Activated CD4-positive, alpha-beta T cell treated with anti-CD3 and anti-CD28 coated beads, Interleukin-2, amount 10 ng/mL, durations not matched to agents 24 days and 14 days (primary cell): ENCODE results near the gene ADSS1. TPM values are rescaled to one million over a fixed set of nuclear protein-coding genes. Genes with fewer than 3 reads are reported as not detected.

Experiments used
- DNase-seq: peaks from one replicate; pipeline ENCODE4 v3.0.0; 2022
- H3K27ac Mint-ChIP-seq: one replicate; pipeline ENCODE4 v1.8.0; 2022; ENCODE audit warnings: mild to moderate bottlenecking, mixed read lengths
- H3K27me3 Mint-ChIP-seq: one replicate; pipeline ENCODE4 v1.8.0; 2022; ENCODE audit warnings: mixed read lengths
- H3K36me3 Mint-ChIP-seq: one replicate; pipeline ENCODE4 v1.8.0; 2022; ENCODE audit warnings: low read depth, mild to moderate bottlenecking, mixed read lengths
- H3K4me1 Mint-ChIP-seq: one replicate; pipeline ENCODE4 v1.8.0; 2021; ENCODE audit warnings: mixed read lengths
- H3K4me3 Mint-ChIP-seq: one replicate; pipeline ENCODE4 v1.8.0; 2022; ENCODE audit warnings: mild to moderate bottlenecking, moderate library complexity, mixed read lengths
- H3K9me3 Mint-ChIP-seq: one replicate; pipeline ENCODE4 v1.8.0; 2021; ENCODE audit warnings: mixed read lengths
- intact Hi-C: fragments of 100-400 bp; cut with micrococcal nuclease; formaldehyde crosslinking; loops from one replicate; pipeline ENCODE4 v1.15.1; 2023
- total RNA-seq: library from RNA; stranded (reverse); gene quantifications from 2 replicates; pipeline ENCODE4 v1.2.3, GENCODE V29; 2022

ADSS1 gene
- total RNA-seq, 1 donor from 2014 or later, result 0.96 TPM

- intact Hi-C loops, result no loop called here
- H3K9me3 Mint-ChIP-seq, result no peaks in the 10 kb centered on the region
- H3K27me3 Mint-ChIP-seq, result no peaks in the 10 kb centered on the region
- peaks cover 6% of the 10 kb centered on the region for H3K36me3 Mint-ChIP-seq
- H3K4me3 Mint-ChIP-seq, result peak overlapping the region; percentile 84
- no peak for DNase-seq
- H3K4me1 Mint-ChIP-seq, result peaks cover 48% of the 10 kb centered on the region
- H3K27ac Mint-ChIP-seq, result peak overlapping the region; percentile 70
These were observed 32.3 kb upstream of the ADSS1 start for GRCh38 chr14:104691546-104692260.

- no peak overlapping the region for H3K27ac Mint-ChIP-seq
- peaks cover 43% of the 10 kb centered on the region for H3K4me1 Mint-ChIP-seq
- intact Hi-C loops, result no loop called here
- H3K9me3 Mint-ChIP-seq, result no peaks in the 10 kb centered on the region
- no peak for DNase-seq
- no peaks in the 10 kb centered on the region for H3K27me3 Mint-ChIP-seq
- H3K36me3 Mint-ChIP-seq, result peaks cover 6% of the 10 kb centered on the region
- no peak overlapping the region for H3K4me3 Mint-ChIP-seq
These were observed 31.6 kb upstream of the ADSS1 start for GRCh38 chr14:104692261-104692938.

GRCh38 chr14:104692939-104693315 is 31.1 kb upstream of the ADSS1 start:
- Mint-ChIP-seq H3K4me3 (peak overlapping the region; percentile 52), H3K36me3 (peaks cover 6% of the 10 kb centered on the region), H3K9me3 (no peaks in the 10 kb centered on the region), H3K27me3 (no peaks in the 10 kb centered on the region), H3K27ac (no peak overlapping the region), H3K4me1 (peaks cover 40% of the 10 kb centered on the region)
- DNase-seq, result no peak
- intact Hi-C loops, result no loop called here

GRCh38 chr14:104693482-104694431 is 30.3 kb upstream of the ADSS1 start:
- DNase-seq, result no peak
- intact Hi-C loops, result no loop called here
- no peaks in the 10 kb centered on the region for H3K9me3 Mint-ChIP-seq
- peak overlapping the region; percentile 66 for H3K4me3 Mint-ChIP-seq
- H3K27me3 Mint-ChIP-seq, result no peaks in the 10 kb centered on the region
- H3K27ac Mint-ChIP-seq, result peak overlapping the region; percentile 89
- H3K4me1 Mint-ChIP-seq, result peaks cover 41% of the 10 kb centered on the region
- peaks cover 6% of the 10 kb centered on the region for H3K36me3 Mint-ChIP-seq

GRCh38 chr14:104694475-104694950 is 29.5 kb upstream of the ADSS1 start:
- Mint-ChIP-seq H3K36me3 (peaks cover 6% of the 10 kb centered on the region), H3K27ac (peak overlapping the region; percentile 89), H3K4me3 (peak overlapping the region; percentile 66), H3K27me3 (no peaks in the 10 kb centered on the region), H3K4me1 (peaks cover 41% of the 10 kb centered on the region), H3K9me3 (no peaks in the 10 kb centered on the region)
- no peak for DNase-seq
- intact Hi-C loops, result no loop called here

- DNase-seq, result peak; percentile 85
- Mint-ChIP-seq H3K27ac (peak overlapping the region; percentile 89), H3K4me1 (peaks cover 41% of the 10 kb centered on the region), H3K36me3 (peaks cover 6% of the 10 kb centered on the region), H3K27me3 (no peaks in the 10 kb centered on the region), H3K4me3 (peak overlapping the region; percentile 66), H3K9me3 (no peaks in the 10 kb centered on the region)
- intact Hi-C loops, result no loop called here
These were observed 28.9 kb upstream of the ADSS1 start for GRCh38 chr14:104694991-104695659.

GRCh38 chr14:104695660-104696000 is 28.4 kb upstream of the ADSS1 start:
- H3K4me3 Mint-ChIP-seq, result peak overlapping the region; percentile 66
- intact Hi-C loops, result no loop called here

GRCh38 chr14:104696671-104697316 is 27.2 kb upstream of the ADSS1 start:
- H3K27me3 Mint-ChIP-seq, result no peaks in the 10 kb centered on the region
- no peak overlapping the region for H3K4me3 Mint-ChIP-seq
- intact Hi-C loops, result no loop called here
- DNase-seq, result no peak
- H3K4me1 Mint-ChIP-seq, result peaks cover 32% of the 10 kb centered on the region
- peaks cover 4% of the 10 kb centered on the region for H3K36me3 Mint-ChIP-seq
- peak overlapping the region; percentile 89 for H3K27ac Mint-ChIP-seq
- H3K9me3 Mint-ChIP-seq, result no peaks in the 10 kb centered on the region

More at GRCh38 chr14:104695660-104696000, 28.4 kb upstream of the ADSS1 start:
- H3K27ac Mint-ChIP-seq, result peak overlapping the region; percentile 89
- H3K9me3 Mint-ChIP-seq, result no peaks in the 10 kb centered on the region
- H3K36me3 Mint-ChIP-seq, result peaks cover 6% of the 10 kb centered on the region
- peaks cover 40% of the 10 kb centered on the region for H3K4me1 Mint-ChIP-seq
- no peaks in the 10 kb centered on the region for H3K27me3 Mint-ChIP-seq
- DNase-seq, result no peak

GRCh38 chr14:104697317-104697703 is 26.7 kb upstream of the ADSS1 start:
- H3K9me3 Mint-ChIP-seq, result no peaks in the 10 kb centered on the region
- H3K4me3 Mint-ChIP-seq, result no peak overlapping the region
- H3K27me3 Mint-ChIP-seq, result no peaks in the 10 kb centered on the region
- peaks cover 32% of the 10 kb centered on the region for H3K4me1 Mint-ChIP-seq
- no peak overlapping the region for H3K27ac Mint-ChIP-seq
- intact Hi-C loops, result no loop called here
- H3K36me3 Mint-ChIP-seq, result peaks cover 7% of the 10 kb centered on the region
- DNase-seq, result no peak

GRCh38 chr14:104697892-104698583 is 26.0 kb upstream of the ADSS1 start:
- intact Hi-C loops, result no loop called here
- peaks cover 7% of the 10 kb centered on the region for H3K36me3 Mint-ChIP-seq
- no peak for DNase-seq
- no peak overlapping the region for H3K4me3 Mint-ChIP-seq
- no peaks in the 10 kb centered on the region for H3K27me3 Mint-ChIP-seq
- no peak overlapping the region for H3K27ac Mint-ChIP-seq
- H3K4me1 Mint-ChIP-seq, result peaks cover 29% of the 10 kb centered on the region
- H3K9me3 Mint-ChIP-seq, result no peaks in the 10 kb centered on the region

GRCh38 chr14:104698688-104699425 is 25.2 kb upstream of the ADSS1 start:
- Mint-ChIP-seq H3K4me1 (peaks cover 27% of the 10 kb centered on the region), H3K36me3 (peaks cover 8% of the 10 kb centered on the region), H3K27me3 (no peaks in the 10 kb centered on the region), H3K9me3 (no peaks in the 10 kb centered on the region), H3K27ac (no peak overlapping the region), H3K4me3 (no peak overlapping the region)
- intact Hi-C loops, result no loop called here
- DNase-seq, result no peak

GRCh38 chr14:104699426-104699748 is 24.6 kb upstream of the ADSS1 start:
- no peak overlapping the region for H3K27ac Mint-ChIP-seq
- H3K9me3 Mint-ChIP-seq, result no peaks in the 10 kb centered on the region
- H3K4me1 Mint-ChIP-seq, result peaks cover 23% of the 10 kb centered on the region
- no peaks in the 10 kb centered on the region for H3K27me3 Mint-ChIP-seq
- no peak for DNase-seq
- intact Hi-C loops, result no loop called here
- H3K36me3 Mint-ChIP-seq, result peaks cover 13% of the 10 kb centered on the region
- no peak overlapping the region for H3K4me3 Mint-ChIP-seq
